Tibial artery (tissue), 4 donors: ENCODE data around the gene CYP46A1.

Source experiments
- DNase-seq, 2 donors: peaks; one replicate each; pipeline ENCODE4 v3.0.0-alpha.2; 2019
- H3K27ac ChIP-seq, 2 donors: fragments of 200-600 bp; sonication (generic) in 1 of 2; 1 replicate in 1 of 2; 2 replicates in 1 of 2; pipeline ENCODE4 v1.5.1; 2018 to 2019; ENCODE audit warnings: mild to moderate bottlenecking in 1 of 2
- H3K27me3 ChIP-seq, 2 donors: fragments of 200-600 bp; sonication (generic) in 1 of 2; one replicate each; pipeline versions ENCODE4 v1.5.1 to v1.6.0; 2016 to 2019
- H3K36me3 ChIP-seq, 3 donors: fragments of 200-600 bp; sonication (generic) in 2 of 3; one replicate each; pipeline ENCODE4 v1.5.1; 2016 to 2019; ENCODE audit warnings: mild to moderate bottlenecking in 2 of 3
- H3K4me1 ChIP-seq, 4 donors: fragments of 200-600 bp; sonication (generic) in 2 of 4; 1 replicate in 3 of 4; 2 replicates in 1 of 4; pipeline ENCODE4 v1.5.1; 2016 to 2019
- H3K4me3 ChIP-seq, 2 donors: fragments of 200-600 bp; sonication (generic) in 1 of 2; 1 replicate in 1 of 2; 2 replicates in 1 of 2; pipeline ENCODE4 v1.5.1; 2018 to 2019; ENCODE audit warnings: mild to moderate bottlenecking in 2 of 2
- H3K9me3 ChIP-seq, 3 donors: fragments of 200-600 bp; sonication (generic) in 1 of 3; one replicate each; pipeline ENCODE4 v1.5.1; 2016 to 2019
- CTCF ChIP-seq, 2 experiments: fragments of 200-600 bp in 1 of 2; fragments of 450-650 bp in 1 of 2; IDR thresholded peaks; one replicate each; pipeline ENCODE4 v1.5.1; 2017 to 2019; ENCODE audit warnings: antibody characterized with exemption in 2 of 2, mild to moderate bottlenecking in 1 of 2, moderate library complexity in 1 of 2
- intact Hi-C: fragments of 100-400 bp; cut with DNase I; formaldehyde crosslinking; loops from one replicate; pipeline ENCODE4 v1.15.0; 2023; ENCODE audit warnings: low total_unique reads

Gene CYP46A1

GRCh38 chr14:99643343-99643742, 40.8 kb upstream of the CYP46A1 start:
- Histone ChIP-seq H3K36me3 (no peaks in the 10 kb centered on the region), H3K9me3 (no peaks in the 10 kb centered on the region), H3K4me3 (no peak overlapping the region), H3K27me3 (peaks cover 0 to 35% of the 10 kb centered on the region in 2 donors), H3K27ac (no peak overlapping the region), H3K4me1 (peaks cover 0 to 19% (median 10%) of the 10 kb centered on the region in 4 donors)
- no peak for DNase-seq
- intact Hi-C loops: no loop called here
- no peak for TF ChIP-seq CTCF (IDR thresholded peaks at IDR 0.05)

- no peak for DNase-seq
- H3K27me3 ChIP-seq: peaks cover 0 to 35% of the 10 kb centered on the region in 2 donors
- no peak overlapping the region for H3K27ac ChIP-seq
- H3K9me3 ChIP-seq: no peaks in the 10 kb centered on the region
- intact Hi-C loops: no loop called here
- H3K4me1 ChIP-seq: peaks cover 0 to 19% (median 10%) of the 10 kb centered on the region in 4 donors
- H3K36me3 ChIP-seq: no peaks in the 10 kb centered on the region
- H3K4me3 ChIP-seq: no peak overlapping the region
- TF ChIP-seq CTCF (IDR thresholded peaks at IDR 0.05): no peak
These were observed 40.0 kb upstream of the CYP46A1 start for GRCh38 chr14:99644035-99644587.

- H3K9me3 ChIP-seq: no peaks in the 10 kb centered on the region
- no peak for DNase-seq
- H3K4me1 ChIP-seq: peaks cover 0 to 19% (median 10%) of the 10 kb centered on the region in 4 donors
- peaks cover 0 to 35% of the 10 kb centered on the region in 2 donors for H3K27me3 ChIP-seq
- H3K27ac ChIP-seq: peak within 1 kb of the TSS in 1 of 2 donors; percentile 33
- no peaks in the 10 kb centered on the region for H3K36me3 ChIP-seq
- H3K4me3 ChIP-seq: peak within 1 kb of the TSS; percentile 45 to 59
- intact Hi-C loops: no loop called here
- TF ChIP-seq CTCF (IDR thresholded peaks at IDR 0.05): no peak
These were observed 39.2 kb upstream of the CYP46A1 start, which contains the start of gene HHIPL1 for GRCh38 chr14:99644723-99645544. Gene HHIPL1 (plus strand): TSS chr14:99645129. CDS start chr14:99645208, 79 bp downstream.

DNA sequence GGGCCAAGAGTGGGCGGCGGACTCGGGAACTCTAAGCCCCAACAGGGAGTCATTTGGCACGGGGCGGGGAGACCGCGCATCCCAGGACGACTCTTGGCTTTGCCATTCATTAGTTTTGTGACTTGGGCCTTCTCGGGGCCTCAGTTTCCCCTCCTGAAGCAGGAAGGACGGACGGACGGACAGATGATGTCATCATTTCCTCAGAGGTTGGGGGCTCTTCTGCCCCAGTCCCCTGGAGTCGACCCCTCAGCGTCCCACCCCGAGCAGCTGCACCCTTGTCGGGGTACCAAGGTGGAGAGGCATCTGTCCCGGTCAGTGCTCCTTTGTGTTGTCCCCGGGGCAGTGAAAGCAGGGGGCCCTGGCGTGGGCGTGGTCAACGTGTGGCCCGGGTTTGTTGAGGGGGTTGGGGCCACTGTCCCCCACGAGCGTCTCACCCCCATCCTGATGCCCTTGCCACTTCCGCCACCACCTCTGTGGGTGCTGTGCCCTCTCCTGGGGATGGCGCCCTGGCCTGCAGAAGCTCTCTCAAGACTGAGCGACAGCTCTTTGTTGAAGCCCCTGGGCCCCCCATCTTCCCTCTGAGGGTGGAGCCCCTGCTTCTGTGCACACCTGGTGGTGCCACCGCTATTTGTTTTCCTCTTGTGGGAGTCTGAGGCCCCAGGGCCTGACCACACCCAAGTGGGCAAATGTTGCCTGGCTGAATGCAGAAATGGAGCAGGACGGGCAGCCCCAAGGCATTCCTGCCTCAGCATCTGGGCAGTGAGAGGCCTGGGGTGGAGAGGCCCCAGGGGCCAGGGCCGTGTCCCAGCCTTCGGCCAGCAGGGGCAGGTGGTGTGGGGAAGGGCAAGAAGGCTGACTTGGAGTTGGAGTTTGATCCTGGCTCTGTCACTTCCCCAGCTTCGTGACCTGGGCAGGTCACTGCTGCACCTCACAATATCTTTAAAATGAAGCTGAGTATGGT, 38.3 kb upstream of the CYP46A1 start:
- Histone ChIP-seq H3K27ac (peak overlapping the region in 1 of 2 donors; percentile 33), H3K4me1 (peaks cover 0 to 19% (median 10%) of the 10 kb centered on the region in 4 donors), H3K9me3 (no peaks in the 10 kb centered on the region), H3K27me3 (peaks cover 0 to 35% of the 10 kb centered on the region in 2 donors), H3K36me3 (no peaks in the 10 kb centered on the region), H3K4me3 (peak overlapping the region; percentile 45 to 59)
- no peak for TF ChIP-seq CTCF (IDR thresholded peaks at IDR 0.05)
- no peak for DNase-seq
- intact Hi-C loops: no loop called here

DNA sequence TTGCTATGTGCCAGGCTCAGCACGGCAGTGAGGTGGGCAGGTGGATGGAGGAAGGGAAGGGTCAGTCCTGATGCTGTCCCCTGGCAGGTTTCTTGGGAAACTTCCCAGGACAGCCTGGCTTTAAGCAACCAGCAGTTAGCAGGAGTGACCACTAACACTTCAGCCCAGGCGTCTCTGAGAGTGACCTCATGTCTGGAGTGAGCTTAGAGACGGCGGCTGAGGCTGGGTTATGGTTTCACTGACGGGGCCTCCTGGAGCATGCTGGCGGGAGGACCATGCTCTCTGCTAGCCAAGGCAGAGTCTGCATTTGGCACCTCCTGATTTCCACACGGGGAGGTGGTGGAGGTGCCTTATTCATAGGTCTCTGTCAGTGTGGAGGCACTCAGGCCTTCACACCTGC, 36.7 kb upstream of the CYP46A1 start:
- Histone ChIP-seq H3K27me3 (peaks cover 0 to 35% of the 10 kb centered on the region in 2 donors), H3K4me3 (no peak overlapping the region), H3K27ac (no peak overlapping the region), H3K36me3 (no peaks in the 10 kb centered on the region), H3K9me3 (no peaks in the 10 kb centered on the region), H3K4me1 (peaks cover 0 to 19% (median 10%) of the 10 kb centered on the region in 4 donors)
- DNase-seq: no peak
- no peak for TF ChIP-seq CTCF (IDR thresholded peaks at IDR 0.05)
- intact Hi-C loops: no loop called here
